H9 (cell line): ENCODE measurements around the gene FAAH. TPM values are rescaled to one million over a fixed set of nuclear protein-coding genes. Genes with fewer than 3 reads are reported as not detected.

Experiments used
- DNase-seq: peaks from one replicate; pipeline ENCODE4 v3.0.0-alpha.2; 2017
- H2AFZ ChIP-seq: one replicate; pipeline ENCODE4 v1.6.1; 2013; ENCODE audit warnings: mild to moderate bottlenecking, low read length, control low read depth, moderate library complexity
- H2AK5ac ChIP-seq: 2 replicates; pipeline ENCODE4 v1.6.1; 2013; ENCODE audit warnings: low read length, control low read depth, mixed read lengths; ENCODE audit not compliant: insufficient read length
- H2BK120ac ChIP-seq: one replicate; pipeline ENCODE4 v1.6.1; 2013; ENCODE audit warnings: low read depth, mild to moderate bottlenecking, low read length, control low read depth, inconsistent platforms; ENCODE audit not compliant: poor library complexity, severe bottlenecking
- H2BK12ac ChIP-seq: 2 replicates; pipeline ENCODE4 v1.6.1; 2013; ENCODE audit warnings: low read length, control low read depth, mixed read lengths, low read depth; ENCODE audit not compliant: insufficient read length
- H2BK15ac ChIP-seq: 2 replicates; pipeline ENCODE4 v1.6.1; 2013; ENCODE audit warnings: low read depth, low read length, control low read depth
- H2BK20ac ChIP-seq: one replicate; pipeline ENCODE4 v1.6.1; 2013; ENCODE audit warnings: low read depth, mild to moderate bottlenecking, low read length, control low read depth, inconsistent platforms; ENCODE audit not compliant: poor library complexity, severe bottlenecking
- H2BK5ac ChIP-seq: 2 replicates; pipeline ENCODE4 v1.6.1; 2013; ENCODE audit warnings: low read length, control low read depth, mixed read lengths; ENCODE audit not compliant: insufficient read length
- H3K14ac ChIP-seq: 2 replicates; pipeline ENCODE4 v1.6.1; 2013; ENCODE audit warnings: low read length, control low read depth; ENCODE audit not compliant: insufficient read depth
- H3K18ac ChIP-seq: 2 replicates; pipeline ENCODE4 v1.6.1; 2013; ENCODE audit warnings: low read depth, mild to moderate bottlenecking, mixed read lengths, low read length, control low read depth; ENCODE audit not compliant: insufficient read length
- H3K23ac ChIP-seq: 2 replicates; pipeline ENCODE4 v1.6.1; 2013; ENCODE audit warnings: low read length, control low read depth, mixed read lengths, low read depth; ENCODE audit not compliant: insufficient read length
- H3K23me2 ChIP-seq: 2 replicates; pipeline ENCODE4 v1.6.1; 2013; ENCODE audit warnings: low read depth, mild to moderate bottlenecking, mixed read lengths, low read length, control low read depth; ENCODE audit not compliant: insufficient read length, poor library complexity, severe bottlenecking
- H3K27ac ChIP-seq: 2 replicates; pipeline ENCODE4 v1.5.1; 2013; ENCODE audit warnings: low read length, control low read depth, mixed read lengths, low read depth; ENCODE audit not compliant: insufficient read length
- H3K27me3 ChIP-seq: 2 replicates; pipeline ENCODE4 v1.6.1; 2013; ENCODE audit warnings: low read length, control low read depth, inconsistent platforms; ENCODE audit not compliant: insufficient read depth
- H3K4ac ChIP-seq: 2 replicates; pipeline ENCODE4 v1.6.1; 2013; ENCODE audit warnings: low read depth, mild to moderate bottlenecking, control low read depth, inconsistent platforms, low read length, moderate library complexity
- H3K4me1 ChIP-seq: 2 replicates; pipeline ENCODE4 v1.6.1; 2013; ENCODE audit warnings: low read length, control low read depth, inconsistent platforms; ENCODE audit not compliant: insufficient read depth
- H3K4me2 ChIP-seq: 2 replicates; pipeline ENCODE4 v1.6.1; 2013; ENCODE audit warnings: low read length, control low read depth, mixed read lengths; ENCODE audit not compliant: insufficient read length, insufficient read depth
- H3K56ac ChIP-seq: 2 replicates; pipeline ENCODE4 v1.6.1; 2013; ENCODE audit warnings: low read depth, mild to moderate bottlenecking, mixed read lengths, low read length, control low read depth; ENCODE audit not compliant: insufficient read length
- H3K79me1 ChIP-seq: 2 replicates; pipeline ENCODE4 v1.6.1; 2013; ENCODE audit warnings: low read depth, mild to moderate bottlenecking, moderate library complexity, low read length, control low read depth, inconsistent platforms; ENCODE audit not compliant: insufficient read depth, poor library complexity, severe bottlenecking
- H3K79me2 ChIP-seq: 2 replicates; pipeline ENCODE4 v1.6.1; 2013; ENCODE audit warnings: low read length, control low read depth, inconsistent platforms; ENCODE audit not compliant: insufficient read depth
- H3K9ac ChIP-seq: 2 replicates; pipeline ENCODE4 v1.6.1; 2013; ENCODE audit warnings: low read length, control low read depth, mixed read lengths; ENCODE audit not compliant: insufficient read length; ENCODE audit errors: extremely low read depth
- H3K9me3 ChIP-seq: one replicate; pipeline ENCODE4 v1.6.1; 2013; ENCODE audit warnings: low read depth, low read length, inconsistent platforms; ENCODE audit not compliant: control insufficient read depth
- H3T11ph ChIP-seq: one replicate; pipeline ENCODE4 v1.6.1; 2013; ENCODE audit warnings: mild to moderate bottlenecking, low read length, control low read depth, inconsistent platforms
- H4K20me1 ChIP-seq: one replicate; pipeline ENCODE4 v1.6.1; 2013; ENCODE audit not compliant: control insufficient read depth, insufficient read length, insufficient read depth
- H4K5ac ChIP-seq: 2 replicates; pipeline ENCODE4 v1.6.1; 2013; ENCODE audit warnings: low read depth, mild to moderate bottlenecking, mixed read lengths, low read length, control low read depth; ENCODE audit not compliant: insufficient read length
- H4K8ac ChIP-seq: replicated peaks from 2 replicates; pipeline ENCODE4 v1.6.1; 2013; ENCODE audit warnings: low read length, control low read depth, mixed read lengths, low read depth; ENCODE audit not compliant: insufficient read length
- H4K91ac ChIP-seq: 2 replicates; pipeline ENCODE4 v1.6.1; 2013; ENCODE audit warnings: low read depth, mild to moderate bottlenecking, moderate library complexity, mixed read lengths, low read length, control low read depth; ENCODE audit not compliant: insufficient read length
- H3K27ac Mint-ChIP-seq, 3 experiments: 2 replicates in 2 of 3; 3 replicates in 1 of 3; pipeline ENCODE4 v1.8.0; 2020 to 2021; ENCODE audit warnings: mixed read lengths in 3 of 3, mild to moderate bottlenecking in 1 of 3, moderate library complexity in 1 of 3
- H3K27me3 Mint-ChIP-seq: 2 replicates; pipeline ENCODE4 v1.8.0; 2021; ENCODE audit warnings: low read depth, mild to moderate bottlenecking, moderate library complexity, mixed read lengths
- H3K36me3 Mint-ChIP-seq, 3 experiments: 2 replicates in 2 of 3; 3 replicates in 1 of 3; pipeline ENCODE4 v1.8.0; 2020 to 2021; ENCODE audit warnings: low read depth in 3 of 3, mixed read lengths in 3 of 3; ENCODE audit not compliant: insufficient read depth in 1 of 3
- H3K4me1 Mint-ChIP-seq, 2 experiments: 2 replicates each; pipeline ENCODE4 v1.8.0; 2020; ENCODE audit warnings: mixed read lengths in 2 of 2
- H3K4me3 Mint-ChIP-seq, 2 experiments: 2 replicates in 1 of 2; 3 replicates in 1 of 2; pipeline ENCODE4 v1.8.0; 2020 to 2021; ENCODE audit warnings: mild to moderate bottlenecking in 2 of 2, mixed read lengths in 2 of 2, moderate library complexity in 1 of 2
- H3K9me3 Mint-ChIP-seq, 2 experiments: 2 replicates in 1 of 2; 3 replicates in 1 of 2; pipeline ENCODE4 v1.8.0; 2020; ENCODE audit warnings: mild to moderate bottlenecking in 2 of 2, mixed read lengths in 2 of 2, moderate library complexity in 1 of 2
- CTCF ChIP-seq: fragments of 200-600 bp; sonication (generic); conservative IDR thresholded peaks from 3 replicates; pipeline ENCODE4 v1.8.0; 2021; ENCODE audit warnings: antibody characterized with exemption, mild to moderate bottlenecking
- WGBS: extraction: QIAGEN DNeasy Blood & Tissue Kit; methylation state at CpG from one replicate; pipeline ENCODE4 v1.1.7; 2013; ENCODE audit warnings: missing lambda C conversion rate, low lambda C conversion rate, mixed read lengths; ENCODE audit not compliant: insufficient read length; ENCODE audit errors: extremely low coverage; 5-methylcytosine and 5-hydroxymethylcytosine counted together
- total RNA-seq: library from RNA; stranded (reverse); gene quantifications from 2 replicates; pipeline ENCODE4 v1.2.1, GENCODE V29; 2021

The FAAH gene
- total RNA-seq, 1 experiment from 2014 or later: 18.9 TPM

- H4K20me1 ChIP-seq: no peaks in the 10 kb centered on the region
Measured at GRCh38 chr1:46452931-46453325, 58.8 kb downstream of the FAAH start.

More at GRCh38 chr1:46452931-46453325, 58.8 kb downstream of the FAAH start:
- H2BK12ac ChIP-seq: no peak overlapping the region
- no peak overlapping the region for H3K4ac ChIP-seq
- no peak overlapping the region for H2BK15ac ChIP-seq
- H3K27me3 Mint-ChIP-seq: peaks cover 96% of the 10 kb centered on the region
- H2BK120ac ChIP-seq: no peak overlapping the region
- no peak overlapping the region for H3K9ac ChIP-seq
- H2AK5ac ChIP-seq: no peak overlapping the region
- H3K79me1 ChIP-seq: no peaks in the 10 kb centered on the region
- H3K4me3 Mint-ChIP-seq: peak overlapping the region in 1 of 2 experiments; percentile 36; a peak in 2 of 5 replicates
- no peak overlapping the region for H3T11ph ChIP-seq
- H3K9me3 Mint-ChIP-seq: no peaks in the 10 kb centered on the region; a peak in 2 of 5 replicates
- DNase-seq: no peak
- no peak overlapping the region for H2BK20ac ChIP-seq
- H3K23me2 ChIP-seq: peaks cover 8% of the 10 kb centered on the region
- H3K56ac ChIP-seq: no peak overlapping the region
- no peak overlapping the region; a peak in 1 of 7 replicates for H3K27ac Mint-ChIP-seq
- H3K4me2 ChIP-seq: peak overlapping the region; percentile 6
- H4K5ac ChIP-seq: no peak overlapping the region
- H3K79me2 ChIP-seq: no peaks in the 10 kb centered on the region
- H3K27me3 ChIP-seq: peaks cover 37% of the 10 kb centered on the region
- no peak overlapping the region for H4K91ac ChIP-seq
- no peak overlapping the region for H3K23ac ChIP-seq
- H3K4me1 ChIP-seq: peaks cover 2% of the 10 kb centered on the region; the same call in 1 of the 2 replicates
- no peak overlapping the region; the same call in 1 of the 2 replicates for H3K14ac ChIP-seq
- no peak overlapping the region for H3K27ac ChIP-seq
- peaks cover 33 to 55% of the 10 kb centered on the region in 2 experiments for H3K4me1 Mint-ChIP-seq
- no peak for TF ChIP-seq CTCF
- H3K18ac ChIP-seq: no peak overlapping the region
- H2AFZ ChIP-seq: no peak overlapping the region
- no peak overlapping the region for H2BK5ac ChIP-seq
- H3K36me3 Mint-ChIP-seq: no peaks in the 10 kb centered on the region; a peak in 1 of 7 replicates
- no peak overlapping the region for H4K8ac ChIP-seq
- H3K9me3 ChIP-seq: no peaks in the 10 kb centered on the region
- WGBS: no CpG with 5 or more reads among the region's 15 CpGs
